MM.1S (cell line): ENCODE results near the gene TRPM2.
"Not testable (repeated sequence)": the region's sequence is repeated elsewhere in the genome, so short reads cannot be mapped to it uniquely, and the experiment has no call there.

Experiments used
- DNase-seq: peaks from one replicate; pipeline ENCODE4 v3.0.0-alpha.2; 2015
- H2AFZ ChIP-seq: fragments of 300-600 bp; sonication (generic); 2 replicates; pipeline ENCODE4 v1.6.0; 2016; ENCODE audit warnings: antibody characterized with exemption, low read length
- H3F3A ChIP-seq: fragments of 300-600 bp; sonication (generic); 2 replicates; pipeline ENCODE4 v1.6.1; 2016; ENCODE audit warnings: mild to moderate bottlenecking, antibody characterized with exemption, low read length, moderate library complexity, mixed read lengths; ENCODE audit not compliant: insufficient read depth
- H3K27ac ChIP-seq: fragments of 300-600 bp; sonication (generic); 2 replicates; pipeline ENCODE4 v1.5.1; 2016; ENCODE audit warnings: mild to moderate bottlenecking, low read length
- H3K27me3 ChIP-seq: fragments of 300-600 bp; sonication (generic); replicated peaks from 2 replicates; pipeline ENCODE4 v1.6.0; 2016; ENCODE audit warnings: low read length; ENCODE audit not compliant: insufficient read depth
- H3K36me3 ChIP-seq: fragments of 300-600 bp; sonication (generic); replicated peaks from 2 replicates; pipeline ENCODE4 v1.6.1; 2016; ENCODE audit warnings: mild to moderate bottlenecking, low read length, mixed read lengths; ENCODE audit not compliant: insufficient read depth
- H3K4me1 ChIP-seq: fragments of 300-600 bp; sonication (generic); 2 replicates; pipeline ENCODE4 v1.6.1; 2016; ENCODE audit warnings: low read length, mixed read lengths
- H3K4me2 ChIP-seq: fragments of 300-600 bp; sonication (generic); 2 replicates; pipeline ENCODE4 v1.6.0; 2016; ENCODE audit warnings: low read depth, low read length
- H3K4me3 ChIP-seq: fragments of 300-600 bp; sonication (generic); 2 replicates; pipeline ENCODE4 v1.5.1; 2016; ENCODE audit warnings: low read length, mixed read lengths
- H3K79me2 ChIP-seq: fragments of 300-600 bp; sonication (generic); 2 replicates; pipeline ENCODE4 v1.6.1; 2016; ENCODE audit warnings: mixed run types, low read length, mixed read lengths
- H3K9ac ChIP-seq: fragments of 300-600 bp; sonication (generic); 2 replicates; pipeline ENCODE4 v1.6.1; 2016; ENCODE audit warnings: low read length, mixed read lengths
- H3K9me2 ChIP-seq: fragments of 300-600 bp; sonication (generic); replicated peaks from 2 replicates; pipeline ENCODE4 v1.6.1; 2016; ENCODE audit warnings: mild to moderate bottlenecking, low read length, mixed read lengths; ENCODE audit not compliant: insufficient read depth
- H3K9me3 ChIP-seq: fragments of 300-600 bp; sonication (generic); replicated peaks from 2 replicates; pipeline ENCODE4 v1.6.1; 2016; ENCODE audit warnings: mild to moderate bottlenecking, low read length, mixed read lengths; ENCODE audit not compliant: insufficient read depth
- H4K20me1 ChIP-seq: fragments of 300-600 bp; sonication (generic); 2 replicates; pipeline ENCODE4 v1.6.1; 2016; ENCODE audit warnings: mild to moderate bottlenecking, low read length, moderate library complexity, mixed read lengths; ENCODE audit not compliant: insufficient read depth
- CTCF ChIP-seq: fragments of 300-600 bp; sonication (generic); IDR thresholded peaks from 2 replicates; pipeline ENCODE4 v1.5.1; 2016; ENCODE audit warnings: antibody characterized with exemption, low read length, mixed read lengths
- EZH2 ChIP-seq: fragments of 300-600 bp; sonication (generic); optimal IDR thresholded peaks from 2 replicates; pipeline ENCODE3; 2017; ENCODE audit warnings: low read depth, mild to moderate bottlenecking, antibody characterized with exemption, low read length, mixed read lengths
- EZH2phosphoT487 ChIP-seq: fragments of 300-600 bp; sonication (generic); IDR thresholded peaks from 2 replicates; pipeline ENCODE4 v1.6.1; 2018; ENCODE audit warnings: antibody characterized with exemption, low read length

Gene TRPM2

DNA sequence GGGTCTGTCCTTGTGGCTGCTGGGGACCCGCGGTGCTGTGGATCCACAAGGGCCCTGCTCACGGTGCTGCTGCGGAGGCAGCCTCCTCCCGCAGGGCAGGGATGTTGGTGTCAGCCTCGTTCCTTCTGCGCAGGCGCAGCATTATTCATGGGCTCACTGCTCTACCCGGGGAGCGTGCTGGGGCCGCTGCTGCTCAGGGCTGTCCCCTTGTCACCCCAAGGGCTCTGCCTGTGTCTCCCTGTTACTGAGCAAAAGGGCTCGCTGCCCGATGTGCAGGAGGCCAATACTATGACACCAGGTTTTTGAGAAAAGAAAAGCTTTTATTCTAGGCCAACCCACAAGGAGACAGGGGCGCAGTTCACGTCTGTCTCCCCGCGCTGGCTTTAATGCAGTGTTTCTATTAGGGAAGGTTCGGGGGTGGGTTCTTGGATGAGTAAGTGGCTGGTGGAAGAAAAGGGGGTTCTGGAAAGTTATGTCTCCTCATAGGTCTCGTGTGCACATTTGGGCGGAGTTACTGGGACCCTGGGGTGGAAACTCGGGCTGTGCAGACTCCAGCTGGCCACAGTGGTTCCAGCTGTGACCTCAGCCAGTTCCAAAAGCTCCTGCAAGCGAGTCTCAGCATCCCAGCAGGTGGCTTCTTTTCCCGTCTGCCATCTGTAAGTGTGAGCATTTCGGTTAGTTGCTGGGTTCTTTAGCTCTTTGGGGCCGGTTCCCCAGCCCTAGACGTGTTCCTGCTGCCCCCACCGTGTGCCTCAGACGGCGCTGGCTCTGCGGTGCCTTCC lies 61.1 kb downstream of the TRPM2 start:
- Histone ChIP-seq H3K36me3 (no peaks in the 10 kb centered on the region), H3K9me3 (no peaks in the 10 kb centered on the region), H3K4me3 (no peak overlapping the region), H3K79me2 (no peaks in the 10 kb centered on the region), H4K20me1 (no peaks in the 10 kb centered on the region), H3K4me2 (no peak overlapping the region), H3K27ac (no peak overlapping the region), H3K9me2 (no peaks in the 10 kb centered on the region), H3K4me1 (no peaks in the 10 kb centered on the region), H3K9ac (no peak overlapping the region), H3F3A (no peaks in the 10 kb centered on the region), H2AFZ (no peak overlapping the region), H3K27me3 (peaks cover 72% of the 10 kb centered on the region)
- no peak for TF ChIP-seq EZH2
- TF ChIP-seq EZH2phosphoT487 = no peak
- no peak for TF ChIP-seq CTCF
- DNase-seq = no peak

- H3K4me3 ChIP-seq = no peak overlapping the region
- no peak overlapping the region for H2AFZ ChIP-seq
- no peaks in the 10 kb centered on the region for H3K79me2 ChIP-seq
- H3K4me2 ChIP-seq = no peak overlapping the region
- no peak for TF ChIP-seq EZH2phosphoT487
- no peak for TF ChIP-seq EZH2
- TF ChIP-seq CTCF = no peak
- no peaks in the 10 kb centered on the region for H3K36me3 ChIP-seq
- H3K27me3 ChIP-seq = peaks cover 77% of the 10 kb centered on the region
- H3F3A ChIP-seq = no peaks in the 10 kb centered on the region
- no peaks in the 10 kb centered on the region for H3K9me3 ChIP-seq
- H3K27ac ChIP-seq = no peak overlapping the region
- H4K20me1 ChIP-seq = no peaks in the 10 kb centered on the region
- H3K9me2 ChIP-seq = no peaks in the 10 kb centered on the region
- H3K9ac ChIP-seq = no peak overlapping the region
- H3K4me1 ChIP-seq = no peaks in the 10 kb centered on the region
- no peak for DNase-seq
Measured at GRCh38 chr21:44415073-44416025, 61.9 kb downstream of the TRPM2 start.

GRCh38 chr21:44416193-44416592 lies 62.8 kb downstream of the TRPM2 start:
- H4K20me1 ChIP-seq = no peaks in the 10 kb centered on the region
- H3K4me3 ChIP-seq = no peak overlapping the region
- H3K4me1 ChIP-seq = no peaks in the 10 kb centered on the region
- H3K27me3 ChIP-seq = peaks cover 79% of the 10 kb centered on the region
- H3K9me3 ChIP-seq = no peaks in the 10 kb centered on the region
- H3K79me2 ChIP-seq = no peaks in the 10 kb centered on the region
- no peak overlapping the region for H2AFZ ChIP-seq
- TF ChIP-seq CTCF (no peak), EZH2phosphoT487 (no peak), EZH2 (no peak)
- no peak overlapping the region for H3K27ac ChIP-seq
- H3K9me2 ChIP-seq = no peaks in the 10 kb centered on the region
- DNase-seq = no peak
- H3K4me2 ChIP-seq = no peak overlapping the region
- no peaks in the 10 kb centered on the region for H3K36me3 ChIP-seq
- H3F3A ChIP-seq = no peaks in the 10 kb centered on the region
- no peak overlapping the region for H3K9ac ChIP-seq

- not testable (repeated sequence) for H3F3A ChIP-seq, H4K20me1 ChIP-seq, H3K27ac ChIP-seq, DNase-seq, H3K4me2 ChIP-seq, H3K79me2 ChIP-seq, H3K9me2 ChIP-seq, H3K9ac ChIP-seq, H2AFZ ChIP-seq, H3K4me3 ChIP-seq, H3K9me3 ChIP-seq, H3K36me3 ChIP-seq, H3K4me1 ChIP-seq
- peaks cover 76% of the 10 kb centered on the region for H3K27me3 ChIP-seq
Measured at GRCh38 chr21:44417621-44418107, 64.2 kb downstream of the TRPM2 start.
